Prostate gland (tissue), 2 donors: Measurements from ENCODE around the gene GFM1. TPM values are rescaled to one million over a fixed set of nuclear protein-coding genes. Genes with fewer than 3 reads are reported as not detected.
"Not testable (repeated sequence)": the region's sequence is repeated elsewhere in the genome, so short reads cannot be mapped to it uniquely, and the experiment has no call there.

Experiments
- DNase-seq: peaks from one replicate; pipeline ENCODE4 v3.0.0-alpha.2; 2019; ENCODE audit warnings: low spot score
- H3K27ac ChIP-seq, 2 donors: fragments of 200-600 bp; sonication (generic); 2 replicates each; pipeline ENCODE4 v1.5.1; 2017 to 2019
- H3K27me3 ChIP-seq: fragments of 200-600 bp; sonication (generic); replicated peaks from 2 replicates; pipeline ENCODE4 v1.5.1; 2019; ENCODE audit not compliant: insufficient read depth
- H3K36me3 ChIP-seq, 2 donors: fragments of 200-600 bp; sonication (generic); 1 replicate in 1 of 2; 2 replicates in 1 of 2; pipeline versions ENCODE4 v1.5.1 to v1.8.1; 2017 to 2019
- H3K4me1 ChIP-seq: fragments of 200-600 bp; sonication (generic); replicated peaks from 2 replicates; pipeline ENCODE4 v1.5.1; 2019
- H3K4me3 ChIP-seq, 2 donors: fragments of 200-600 bp; sonication (generic); 2 replicates each; pipeline ENCODE4 v1.5.1; 2017 to 2019
- H3K9me3 ChIP-seq: fragments of 200-600 bp; sonication (generic); 2 replicates; pipeline ENCODE4 v1.5.1; 2017
- CTCF ChIP-seq, 4 experiments: fragments of 200-600 bp in 2 of 4; fragments of 450-650 bp in 2 of 4; sonication (generic) in 2 of 4; IDR thresholded peaks; 1 replicate in 3 of 4; 2 replicates in 1 of 4; pipeline ENCODE4 v1.5.1; 2016 to 2019; ENCODE audit warnings: antibody characterized with exemption in 4 of 4, mild to moderate bottlenecking in 2 of 4, moderate library complexity in 2 of 4
- POLR2A ChIP-seq: fragments of 450-650 bp; IDR thresholded peaks from one replicate; pipeline ENCODE4 v1.6.1; 2016; ENCODE audit warnings: antibody characterized with exemption, mild to moderate bottlenecking
- POLR2AphosphoS5 ChIP-seq: sonication (generic); formaldehyde crosslinking; IDR thresholded peaks from one replicate; pipeline ENCODE4 v1.6.1; 2017; ENCODE audit warnings: antibody characterized with exemption
- WGBS: methylation state at CpG from one replicate; pipeline ENCODE4 v1.1.5; 2018; 5-methylcytosine and 5-hydroxymethylcytosine counted together
- intact Hi-C: fragments of 100-400 bp; cut with DNase I; formaldehyde crosslinking; loops from one replicate; pipeline ENCODE4 v1.14.2; 2022
- total RNA-seq, 2 donors: library from RNA; depleted of rRNA; stranded (reverse); fragments of >200 nt; gene quantifications; one replicate each; pipeline ENCODE4 v1.1.0, GENCODE V29; 2016

The GFM1 gene
- total RNA-seq, 2 donors from 2014 or later: 54.1 to 68.9 TPM

GRCh38 chr3:158685159-158685558 is 40.8 kb downstream of the GFM1 start:
- 96% methylated on average over 2 of the region's 2 CpGs for WGBS

GRCh38 chr3:158693866-158694456 is 49.6 kb downstream of the GFM1 start:
- H3K27ac ChIP-seq, H3K36me3 ChIP-seq, H3K4me1 ChIP-seq, H3K27me3 ChIP-seq, H3K4me3 ChIP-seq, intact Hi-C loops, DNase-seq, H3K9me3 ChIP-seq: not testable (repeated sequence)
- WGBS: 96% methylated on average over 3 of the region's 3 CpGs

More at GRCh38 chr3:158685159-158685558, 40.8 kb downstream of the GFM1 start:
- Histone ChIP-seq H3K27ac (no peak overlapping the region), H3K4me1 (no peaks in the 10 kb centered on the region), H3K27me3 (no peaks in the 10 kb centered on the region), H3K4me3 (no peak overlapping the region), H3K36me3 (no peaks in the 10 kb centered on the region), H3K9me3 (no peaks in the 10 kb centered on the region)
- DNase-seq: no peak
- no peak for TF ChIP-seq POLR2AphosphoS5
- TF ChIP-seq POLR2A: no peak
- TF ChIP-seq CTCF (IDR thresholded peaks at IDR 0.05): no peak
- intact Hi-C loops: no loop called here

- intact Hi-C loops: no loop called here
- H3K4me3 ChIP-seq: no peak overlapping the region
- 11% methylated on average over 2 of the region's 2 CpGs for WGBS
- TF ChIP-seq POLR2AphosphoS5 (peak; percentile 72), CTCF (IDR thresholded peaks at IDR 0.05) (no peak)
- no peaks in the 10 kb centered on the region for H3K27me3 ChIP-seq
- no peaks in the 10 kb centered on the region for H3K36me3 ChIP-seq
- no peaks in the 10 kb centered on the region for H3K4me1 ChIP-seq
- no peaks in the 10 kb centered on the region for H3K9me3 ChIP-seq
- no peak overlapping the region for H3K27ac ChIP-seq
- no peak for DNase-seq
Measured at GRCh38 chr3:158696618-158697017, 52.3 kb downstream of the GFM1 start.

- DNase-seq: no peak
- Histone ChIP-seq H3K27me3 (no peaks in the 10 kb centered on the region), H3K4me3 (no peak overlapping the region), H3K36me3 (no peaks in the 10 kb centered on the region), H3K4me1 (no peaks in the 10 kb centered on the region), H3K27ac (no peak overlapping the region), H3K9me3 (no peaks in the 10 kb centered on the region)
- TF ChIP-seq POLR2AphosphoS5: no peak
- intact Hi-C loops: no loop called here
Measured at GRCh38 chr3:158700559-158700958, 56.2 kb downstream of the GFM1 start.

- H3K36me3 ChIP-seq: no peaks in the 10 kb centered on the region
- H3K9me3 ChIP-seq: no peaks in the 10 kb centered on the region
- 58% methylated on average over 4 of the region's 4 CpGs for WGBS
- intact Hi-C loops: no loop called here
- no peaks in the 10 kb centered on the region for H3K4me1 ChIP-seq
- H3K4me3 ChIP-seq: no peak overlapping the region
- no peaks in the 10 kb centered on the region for H3K27me3 ChIP-seq
- no peak overlapping the region for H3K27ac ChIP-seq
- DNase-seq: no peak
- TF ChIP-seq POLR2A: no peak
Measured at GRCh38 chr3:158701420-158702065, 57.2 kb downstream of the GFM1 start.

GRCh38 chr3:158702815-158703481 is 58.6 kb downstream of the GFM1 start:
- no peaks in the 10 kb centered on the region for H3K9me3 ChIP-seq
- no peak overlapping the region for H3K27ac ChIP-seq
- no peaks in the 10 kb centered on the region for H3K4me1 ChIP-seq
- WGBS: 77% methylated on average over 4 of the region's 4 CpGs
- H3K36me3 ChIP-seq: no peaks in the 10 kb centered on the region
- DNase-seq: no peak
- H3K4me3 ChIP-seq: no peak overlapping the region
- intact Hi-C loops: no loop called here
- no peak for TF ChIP-seq POLR2A
- TF ChIP-seq CTCF (IDR thresholded peaks at IDR 0.05): no peak
- no peak for TF ChIP-seq POLR2AphosphoS5
- no peaks in the 10 kb centered on the region for H3K27me3 ChIP-seq
